GM19468 (cell line): ENCODE data around the gene TIMM10B.

Experiments used
- ATAC-seq: cut with Tn5 transposase; IDR thresholded peaks from one replicate; pipeline ENCODE4 v1.9.1; 2021; ENCODE audit warnings: mild to moderate bottlenecking, moderate library complexity, moderate number of reproducible peaks; ENCODE audit not compliant: unreplicated experiment; ENCODE audit errors: extremely low read depth

TIMM10B gene

GRCh38 chr11:6481012-6481923 lies at the start of gene TIMM10B, which contains the start of gene ARFIP2:
Gene TIMM10B (plus strand): TSS chr11:6481501. CDS start chr11:6481517, 16 bp downstream.
Gene ARFIP2 (minus strand): TSS chr11:6481331. CDS start chr11:6480421, 910 bp downstream.
- ATAC-seq = peak; percentile 98

GRCh38 chr11:6431861-6432260 lies 49.4 kb upstream of the TIMM10B start:
- no peak for ATAC-seq

- no peak for ATAC-seq
Measured at GRCh38 chr11:6433998-6434660, 47.2 kb upstream of the TIMM10B start.

GRCh38 chr11:6437423-6437822 lies 43.9 kb upstream of the TIMM10B start:
- no peak for ATAC-seq

GRCh38 chr11:6437993-6438392 lies 43.3 kb upstream of the TIMM10B start:
- no peak for ATAC-seq

GRCh38 chr11:6438979-6439571 lies 42.2 kb upstream of the TIMM10B start:
- no peak for ATAC-seq

- ATAC-seq = no peak
Measured at GRCh38 chr11:6440906-6441358, 40.4 kb upstream of the TIMM10B start, which contains the start of gene HPX. Gene HPX (minus strand): TSS chr11:6440987. CDS start chr11:6440963, 24 bp downstream.

- no peak for ATAC-seq
Measured at GRCh38 chr11:6442441-6442840, 38.9 kb upstream of the TIMM10B start.

GRCh38 chr11:6443269-6444003 lies 37.9 kb upstream of the TIMM10B start:
- ATAC-seq = no peak

GRCh38 chr11:6448574-6448973 lies 32.7 kb upstream of the TIMM10B start:
- ATAC-seq = no peak

- ATAC-seq = no peak
Measured at GRCh38 chr11:6452219-6452618, 29.1 kb upstream of the TIMM10B start.

GRCh38 chr11:6453152-6453551 lies 28.1 kb upstream of the TIMM10B start:
- ATAC-seq = no peak

- no peak for ATAC-seq
Measured at GRCh38 chr11:6455070-6455469, 26.2 kb upstream of the TIMM10B start.

- ATAC-seq = no peak
Measured at GRCh38 chr11:6456361-6457073, 24.8 kb upstream of the TIMM10B start.

GRCh38 chr11:6457581-6458320 lies 23.6 kb upstream of the TIMM10B start:
- no peak for ATAC-seq

GRCh38 chr11:6458352-6459098 lies 22.8 kb upstream of the TIMM10B start:
- ATAC-seq = no peak

- ATAC-seq = no peak
Measured at GRCh38 chr11:6459099-6459450, 22.2 kb upstream of the TIMM10B start.
